Heart left ventricle (tissue), 16 donors: Measurements from ENCODE around the gene SLCO3A1. TPM values are rescaled to one million over a fixed set of nuclear protein-coding genes. Genes with fewer than 3 reads are reported as not detected.

Experiments
- ATAC-seq, 4 donors: fragments of 200-7000 bp; cut with Tn5 transposase; one replicate each; pipeline ENCODE4 v1.9.1; 2020 to 2022; ENCODE audit warnings: moderate library complexity in 4 of 4, mild to moderate bottlenecking in 3 of 4, moderate number of reproducible peaks in 1 of 4
- DNase-seq, 5 donors: peaks; one replicate each; pipeline ENCODE4 v3.0.0-alpha.2; 2020
- H3K27ac ChIP-seq, 12 donors: fragments of 200-600 bp; sonication (generic) in 4 of 12; one replicate each; pipeline versions ENCODE4 v1.5.0 to v1.8.0; 2016 to 2022; ENCODE audit warnings: mild to moderate bottlenecking in 2 of 12
- H3K27me3 ChIP-seq, 9 donors: fragments of 200-600 bp; sonication (generic) in 2 of 9; one replicate each; pipeline versions ENCODE4 v1.5.1 to v1.8.0; 2016 to 2022; ENCODE audit warnings: mild to moderate bottlenecking in 3 of 9
- H3K36me3 ChIP-seq, 9 donors: fragments of 200-600 bp; sonication (generic) in 2 of 9; one replicate each; pipeline versions ENCODE4 v1.5.0 to v1.8.0; 2018 to 2022; ENCODE audit warnings: mild to moderate bottlenecking in 2 of 9
- H3K4me1 ChIP-seq, 12 donors: fragments of 200-600 bp; sonication (generic) in 4 of 12; one replicate each; pipeline versions ENCODE4 v1.5.0 to v1.8.0; 2016 to 2022; ENCODE audit warnings: mild to moderate bottlenecking in 3 of 12
- H3K4me3 ChIP-seq, 12 donors: fragments of 200-600 bp; sonication (generic) in 4 of 12; one replicate each; pipeline versions ENCODE4 v1.5.0 to v1.8.0; 2017 to 2022; ENCODE audit warnings: mild to moderate bottlenecking in 9 of 12, moderate library complexity in 4 of 12
- H3K9me3 ChIP-seq, 12 donors: fragments of 200-600 bp; sonication (generic) in 4 of 12; one replicate each; pipeline versions ENCODE4 v1.5.0 to v1.8.0; 2016 to 2022; ENCODE audit warnings: mild to moderate bottlenecking in 1 of 12
- CTCF ChIP-seq, 12 donors: fragments of 200-600 bp; sonication (generic) in 4 of 12; IDR thresholded peaks; one replicate each; pipeline versions ENCODE4 v1.5.0 to v1.8.0; 2018 to 2022; ENCODE audit warnings: antibody characterized with exemption in 12 of 12, mild to moderate bottlenecking in 5 of 12
- POLR2A ChIP-seq, 2 donors: fragments of 450-650 bp; IDR thresholded peaks; one replicate each; pipeline ENCODE4 v1.6.1; 2017; ENCODE audit warnings: antibody characterized with exemption in 2 of 2, mild to moderate bottlenecking in 2 of 2, moderate library complexity in 2 of 2
- WGBS, 4 donors: extraction: QIAGEN DNeasy Blood & Tissue Kit in 2 of 4; methylation state at CpG; one replicate each; pipeline versions ENCODE4 v1.1.5 to v1.1.7; 2013 to 2018; 5-methylcytosine and 5-hydroxymethylcytosine counted together
- intact Hi-C, 10 donors: fragments of 100-400 bp; cut with DNase I; formaldehyde crosslinking; loops; one replicate each; pipeline versions ENCODE4 v1.11.1 to v1.14.2; 2022
- polyA plus RNA-seq, 2 donors: library from polyadenylated mRNA; stranded (reverse); fragments of 200-250 nt; gene quantifications; one replicate each; pipeline ENCODE4 v1.2.3, GENCODE V29; 2013
- total RNA-seq, 9 donors: library from RNA; depleted of rRNA in 2 of 9; stranded (reverse); fragments of >200 nt in 2 of 9; fragmentation: NEBNext Ultra II Directional in 3 of 9; extraction: Animal tissue kit (Norgen Biotek cat#: 25700) in 3 of 9; gene quantifications; one replicate each; pipeline versions ENCODE4 v1.1.0 to v1.2.4, GENCODE V29; 2016 to 2023
- donor health status: ischemic (EF 13 %, LVEDD 7.1; RV severe dilation, severe dysfunction).
- donor health status: healthy with polysubstance abuse.
- donor health status: DM: no; HTN: yes; CAD: no.
- donor health status: DM: no; HTN: no; CAD: no.
- donor health status: ischemic (EF 25% LVEDD 6.9; RV normal size, moderate dysfunction).
- donor health status: ischemic (EF 25% LVEDD 5.7; RV mildly dilated, moderate dysfunction).
- donor health status: healthy.
- donor health status: DM: yes; HTN: yes; CAD: no.
- donor health status: ischemic (EF 35%, LVEDD 5.7; RV mildly dilated, moderate dysfunction).
- donor health status: nonischemic (EF 11% LVEDD 7.7; RV severe dilation, severe dysfunction).
- donor health status: DM: yes; HTN: yes; CAD: no.
- donor health status: PGD.
- donor health status: ischemic (EF 29% LVEDD 5.4; RV normal size, mild dysfunction).
- donor health status: nonischemic (EF 23%, LVEDD 6.1; RV moderate dilation, normal function).

Gene SLCO3A1
- total and polyA plus RNA-seq, 11 donors = 26.3 to 64.2 (median 50.2) TPM

GRCh38 chr15:92071045-92071634 lies 217.6 kb downstream of the SLCO3A1 start:
- intact Hi-C loops = loop anchor here in 4 of 10 donors (5.0 to 10.0 kb wide), 5 partner anchors 46 to 364 kb away; no protein-coding TSS in a partner anchor
- no peaks in the 10 kb centered on the region for H3K9me3 ChIP-seq
- WGBS, 4 donors = 48 to 63% (median 52%) methylated on average over 12 of the region's 12 CpGs
- DNase-seq = peak in 4 of 5 donors; percentile 50 to 81 (median 56)
- H3K27me3 ChIP-seq = no peaks in the 10 kb centered on the region
- no peak overlapping the region for H3K4me3 ChIP-seq
- H3K4me1 ChIP-seq = peaks cover 4 to 90% (median 67%) of the 10 kb centered on the region in 12 donors
- no peak for TF ChIP-seq CTCF (IDR thresholded peaks at IDR 0.05)
- no peak for TF ChIP-seq POLR2A (IDR thresholded peaks at IDR 0.05)
- no peaks in the 10 kb centered on the region for H3K36me3 ChIP-seq
- peak overlapping the region in 6 of 12 donors; percentile 1 to 46 (median 28) for H3K27ac ChIP-seq
- peak; percentile 43 to 67 (median 60) for ATAC-seq

GRCh38 chr15:92073044-92073785 lies 219.7 kb downstream of the SLCO3A1 start:
- DNase-seq = no peak
- Histone ChIP-seq H3K4me3 (no peak overlapping the region), H3K9me3 (no peaks in the 10 kb centered on the region), H3K4me1 (peaks cover 4 to 95% (median 78%) of the 10 kb centered on the region in 12 donors), H3K36me3 (no peaks in the 10 kb centered on the region), H3K27ac (no peak overlapping the region), H3K27me3 (no peaks in the 10 kb centered on the region)
- ATAC-seq = no peak
- intact Hi-C loops = loop anchor here in 4 of 10 donors (5.0 to 10.0 kb wide), 5 partner anchors 48 to 366 kb away; no protein-coding TSS in a partner anchor
- WGBS, 4 donors = 68 to 79% (median 74%) methylated on average over 9 of the region's 9 CpGs
- TF ChIP-seq POLR2A (IDR thresholded peaks at IDR 0.05) (no peak), CTCF (IDR thresholded peaks at IDR 0.05) (no peak)

- intact Hi-C loops = loop anchor here in 4 of 10 donors (5.0 to 10.0 kb wide), 5 partner anchors 49 to 367 kb away; no protein-coding TSS in a partner anchor
- no peak for ATAC-seq
- peak overlapping the region in 1 of 12 donors; percentile 34 for H3K27ac ChIP-seq
- H3K9me3 ChIP-seq = no peaks in the 10 kb centered on the region
- no peak overlapping the region for H3K4me3 ChIP-seq
- no peak for TF ChIP-seq CTCF (IDR thresholded peaks at IDR 0.05)
- no peak for TF ChIP-seq POLR2A (IDR thresholded peaks at IDR 0.05)
- H3K36me3 ChIP-seq = no peaks in the 10 kb centered on the region
- no peaks in the 10 kb centered on the region for H3K27me3 ChIP-seq
- no peak for DNase-seq
- peaks cover 4 to 87% (median 71%) of the 10 kb centered on the region in 12 donors for H3K4me1 ChIP-seq
- WGBS, 4 donors = 74 to 80% (median 77%) methylated on average over 4 of the region's 4 CpGs
Observed at GRCh38 chr15:92074101-92074500, 220.6 kb downstream of the SLCO3A1 start.

GRCh38 chr15:92074646-92075045 lies 221.1 kb downstream of the SLCO3A1 start:
- intact Hi-C loops = loop anchor here in 9 of 10 donors (5.0 to 10.0 kb wide), 10 partner anchors 50 to 772 kb away; partner anchors contain the start of gene SLCO3A1 (in 4 of the 9)
- Histone ChIP-seq H3K36me3 (no peaks in the 10 kb centered on the region), H3K4me3 (no peak overlapping the region), H3K4me1 (peaks cover 4 to 85% (median 67%) of the 10 kb centered on the region in 12 donors), H3K9me3 (no peaks in the 10 kb centered on the region), H3K27ac (peak overlapping the region in 1 of 12 donors; percentile 34), H3K27me3 (no peaks in the 10 kb centered on the region)
- 13 to 15% (median 14%) methylated on average over 5 of the region's 5 CpGs for WGBS, 4 donors
- DNase-seq (peak in 4 of 5 donors; percentile 44 to 76 (median 67)), ATAC-seq (peak in 2 of 4 donors; percentile 22 to 36)
- TF ChIP-seq CTCF (IDR thresholded peaks at IDR 0.05) (no peak), POLR2A (IDR thresholded peaks at IDR 0.05) (no peak)
